Body of pancreas (tissue), 4 donors: ENCODE measurements around the gene SUPT4H1. TPM values are rescaled to one million over a fixed set of nuclear protein-coding genes. Genes with fewer than 3 reads are reported as not detected.

Experiments used
- ATAC-seq: fragments of 150-250 bp; one replicate; pipeline ENCODE4 v1.9.1; 2016
- DNase-seq, 4 donors: peaks; one replicate each; pipeline ENCODE4 v3.0.0-alpha.2; 2019
- H3K27ac ChIP-seq, 4 donors: fragments of 200-600 bp; sonication (generic); 1 replicate in 3 of 4; 2 replicates in 1 of 4; pipeline versions ENCODE4 v1.5.1 to v1.6.1; 2016 to 2019; ENCODE audit warnings: mild to moderate bottlenecking in 1 of 4, mixed read lengths in 1 of 4, moderate library complexity in 1 of 4
- H3K27me3 ChIP-seq, 2 donors: fragments of 200-600 bp; sonication (generic); one replicate each; pipeline ENCODE4 v1.6.0; 2016; ENCODE audit warnings: mild to moderate bottlenecking in 1 of 2
- H3K36me3 ChIP-seq, 2 donors: fragments of 200-600 bp; sonication (generic); replicated peaks in 1 of 2; 2 replicates each; pipeline ENCODE4 v1.5.1; 2016; ENCODE audit warnings: low read depth in 2 of 2; ENCODE audit not compliant: insufficient read depth in 1 of 2
- H3K4me1 ChIP-seq: fragments of 200-600 bp; sonication (generic); one replicate; pipeline ENCODE4 v1.6.0; 2016
- H3K4me3 ChIP-seq, 2 donors: fragments of 200-600 bp; sonication (generic); 1 replicate in 1 of 2; 2 replicates in 1 of 2; pipeline ENCODE4 v1.5.1; 2016 to 2019
- H3K9me3 ChIP-seq, 3 donors: fragments of 200-600 bp; sonication (generic); 1 replicate in 2 of 3; 2 replicates in 1 of 3; pipeline ENCODE4 v1.5.1; 2016
- CTCF ChIP-seq, 7 experiments: fragments of 450-650 bp in 4 of 7; fragments of 200-600 bp in 3 of 7; sonication (generic) in 3 of 7; IDR thresholded peaks; one replicate each; pipeline ENCODE4 v1.5.1; 2016 to 2019; ENCODE audit warnings: antibody characterized with exemption in 7 of 7
- POLR2A ChIP-seq, 3 donors: fragments of 450-650 bp; IDR thresholded peaks; one replicate each; pipeline ENCODE4 v1.6.1; 2016; ENCODE audit warnings: antibody characterized with exemption in 3 of 3, mild to moderate bottlenecking in 2 of 3
- WGBS, 2 donors: methylation state at CpG; one replicate each; pipeline ENCODE4 v1.1.5; 2017; 5-methylcytosine and 5-hydroxymethylcytosine counted together
- intact Hi-C: fragments of 100-400 bp; cut with DNase I; formaldehyde crosslinking; loops from one replicate; pipeline ENCODE4 v1.15.1; 2023
- total RNA-seq, 2 donors: library from RNA; depleted of rRNA; stranded (reverse); fragments of >200 nt; gene quantifications; one replicate each; pipeline ENCODE4 v1.1.0, GENCODE V29; 2016

Gene SUPT4H1
- total RNA-seq, 2 donors from 2014 or later, result 10.2 to 24.4 TPM

GRCh38 chr17:58382108-58382871 lies 30.3 kb upstream of the SUPT4H1 start:
- ATAC-seq (no peak), DNase-seq (no peak)
- TF ChIP-seq CTCF (IDR thresholded peaks at IDR 0.05) (no peak), POLR2A (IDR thresholded peaks at IDR 0.05) (no peak)
- WGBS, 2 donors, result 26 to 35% methylated on average over 4 of the region's 4 CpGs
- Histone ChIP-seq H3K27me3 (no peaks in the 10 kb centered on the region), H3K4me1 (peaks cover 74% of the 10 kb centered on the region), H3K4me3 (no peak overlapping the region), H3K9me3 (no peaks in the 10 kb centered on the region), H3K27ac (peak overlapping the region in 3 of 4 donors; percentile 29 to 71 (median 63)), H3K36me3 (no peaks in the 10 kb centered on the region)
- intact Hi-C loops, result no loop called here

GRCh38 chr17:58381124-58382035 lies 29.4 kb upstream of the SUPT4H1 start:
- TF ChIP-seq POLR2A (IDR thresholded peaks at IDR 0.05) (no peak), CTCF (IDR thresholded peaks at IDR 0.05) (no peak)
- intact Hi-C loops, result no loop called here
- no peaks in the 10 kb centered on the region for H3K36me3 ChIP-seq
- peaks cover 81% of the 10 kb centered on the region for H3K4me1 ChIP-seq
- peak overlapping the region in 3 of 4 donors; percentile 50 to 71 (median 63) for H3K27ac ChIP-seq
- ATAC-seq, result peak; percentile 67
- WGBS, 2 donors, result 40 to 46% methylated on average over 2 to 3 of the region's 3 CpGs
- no peaks in the 10 kb centered on the region for H3K27me3 ChIP-seq
- DNase-seq, result peak; percentile 25 to 69 (median 64)
- no peak overlapping the region for H3K4me3 ChIP-seq
- H3K9me3 ChIP-seq, result no peaks in the 10 kb centered on the region

- H3K27ac ChIP-seq, result peak overlapping the region in 3 of 4 donors; percentile 50 to 71 (median 63)
- H3K9me3 ChIP-seq, result no peaks in the 10 kb centered on the region
- H3K36me3 ChIP-seq, result no peaks in the 10 kb centered on the region
- 53 to 59% methylated on average over 5 of the region's 5 CpGs for WGBS, 2 donors
- TF ChIP-seq POLR2A (IDR thresholded peaks at IDR 0.05), result no peak
- no peak for TF ChIP-seq CTCF (IDR thresholded peaks at IDR 0.05)
- no peaks in the 10 kb centered on the region for H3K27me3 ChIP-seq
- H3K4me1 ChIP-seq, result peaks cover 76% of the 10 kb centered on the region
- DNase-seq, result no peak
- H3K4me3 ChIP-seq, result no peak overlapping the region
- intact Hi-C loops, result no loop called here
- ATAC-seq, result no peak
These were observed 28.5 kb upstream of the SUPT4H1 start for GRCh38 chr17:58380207-58381123.

GRCh38 chr17:58379511-58379824 lies 27.5 kb upstream of the SUPT4H1 start:
- Histone ChIP-seq H3K4me1 (peaks cover 66% of the 10 kb centered on the region), H3K27ac (no peak overlapping the region), H3K36me3 (no peaks in the 10 kb centered on the region), H3K27me3 (no peaks in the 10 kb centered on the region), H3K4me3 (no peak overlapping the region), H3K9me3 (no peaks in the 10 kb centered on the region)
- no peak for TF ChIP-seq POLR2A (IDR thresholded peaks at IDR 0.05)
- no peak for TF ChIP-seq CTCF (IDR thresholded peaks at IDR 0.05)
- 73 to 74% methylated on average over 3 of the region's 3 CpGs for whole genome bisulfite sequencing, 2 donors
- intact Hi-C loops, result no loop called here
- no peak for ATAC-seq
- no peak for DNase-seq
